GM18861 (cell line): ENCODE results near the gene C10orf90.

Source experiments
- ATAC-seq: cut with Tn5 transposase; IDR thresholded peaks from one replicate; pipeline ENCODE4 v1.9.1; 2021; ENCODE audit not compliant: unreplicated experiment

The C10orf90 gene

GRCh38 chr10:126469692-126470091 is 200.8 kb downstream of the C10orf90 start:
- no peak for ATAC-seq

- ATAC-seq = no peak
Observed at GRCh38 chr10:126468876-126469643, 201.4 kb downstream of the C10orf90 start.

GRCh38 chr10:126468467-126468866 is 202.0 kb downstream of the C10orf90 start:
- no peak for ATAC-seq

- no peak for ATAC-seq
Observed at GRCh38 chr10:126465771-126466170, 204.7 kb downstream of the C10orf90 start.

- no peak for ATAC-seq
Observed at GRCh38 chr10:126463286-126463685, 207.2 kb downstream of the C10orf90 start.

- ATAC-seq = no peak
Observed at GRCh38 chr10:126461289-126461940, 209.1 kb downstream of the C10orf90 start.

- no peak for ATAC-seq
Observed at GRCh38 chr10:126459878-126460481, 210.5 kb downstream of the C10orf90 start.

GRCh38 chr10:126459032-126459831 is 211.3 kb downstream of the C10orf90 start:
- no peak for ATAC-seq

GRCh38 chr10:126458466-126458865 is 212.0 kb downstream of the C10orf90 start:
- no peak for ATAC-seq

- no peak for ATAC-seq
Observed at GRCh38 chr10:126456632-126457031, 213.9 kb downstream of the C10orf90 start.

GRCh38 chr10:126455766-126456405 is 214.6 kb downstream of the C10orf90 start:
- ATAC-seq = no peak

GRCh38 chr10:126455036-126455765 is 215.3 kb downstream of the C10orf90 start:
- ATAC-seq = no peak

- no peak for ATAC-seq
Observed at GRCh38 chr10:126454045-126454751, 216.3 kb downstream of the C10orf90 start.

GRCh38 chr10:126452245-126452644 is 218.2 kb downstream of the C10orf90 start:
- no peak for ATAC-seq

GRCh38 chr10:126448091-126448490 is 222.4 kb downstream of the C10orf90 start:
- ATAC-seq = no peak

- ATAC-seq = no peak
Observed at GRCh38 chr10:126439942-126440341, 230.6 kb downstream of the C10orf90 start.

GRCh38 chr10:126438407-126438783 is 232.1 kb downstream of the C10orf90 start:
- no peak for ATAC-seq

- ATAC-seq = no peak
Observed at GRCh38 chr10:126437635-126438406, 232.7 kb downstream of the C10orf90 start.

GRCh38 chr10:126434235-126434634 is 236.3 kb downstream of the C10orf90 start:
- ATAC-seq = no peak
